GM10248 (cell line): ENCODE results near the gene PCNX3.

Experiments
- CTCF ChIA-PET: fragments of 300-600 bp; sonication (Branson Sonifier 250); formaldehyde crosslinking; extraction: SDS; loops from one replicate; lab custom pipeline; 2021; ENCODE audit warnings: antibody characterized with exemption; lab: Yijun Ruan, JAX
- POLR2A ChIA-PET: fragments of 350-650 bp; sonication (Branson Sonifier 250); formaldehyde crosslinking; extraction: SDS; loops from one replicate; lab custom pipeline; 2020; ENCODE audit warnings: antibody characterized with exemption; lab: Yijun Ruan, JAX
- DNase-seq: peaks from one replicate; pipeline ENCODE4 v3.0.0; 2012; ENCODE audit errors: extremely low spot score
- CTCF ChIP-seq: IDR thresholded peaks from 2 replicates; pipeline ENCODE4 v1.5.1; 2012; ENCODE audit warnings: mild to moderate bottlenecking, low read depth; ENCODE audit errors: extremely low read depth, missing control alignments, control extremely low read depth

PCNX3 gene

GRCh38 chr11:65615229-65615949 lies at the start of gene PCNX3:
Gene PCNX3 (plus strand): TSS chr11:65615776. CDS start chr11:65616312, 536 bp downstream.
- CTCF ChIA-PET: interaction anchor here (0.9 to 24.8 kb wide), 8 partner anchors 11 to 203 kb away, joined by 3 to 351 read pairs (median 4); partner anchors contain the start of genes EHBP1L1, FAM89B and KCNK7
- peak; percentile 100 for DNase-seq
- TF ChIP-seq CTCF: no peak
- POLR2A ChIA-PET: interaction anchor here (0.7 to 1.3 kb wide), 9 partner anchors 16 to 348 kb away, joined by 3 to 5 read pairs (median 4); partner anchors contain the start of genes CCDC85B and MALAT1

- TF ChIP-seq CTCF: no peak
- no peak for DNase-seq
- CTCF ChIA-PET: interaction anchor here (1.0 to 4.8 kb wide), 10 partner anchors 9 to 290 kb away, joined by 3 to 67 read pairs (median 10); partner anchors contain the start of genes LTBP3 and SIPA1
- POLR2A ChIA-PET: interaction anchor here (0.7 to 1.4 kb wide), 4 partner anchors 19 to 152 kb away, joined by 4 to 9 read pairs (median 6); partner anchors contain the start of gene MALAT1
These were observed 46.2 kb upstream of the PCNX3 start for GRCh38 chr11:65569164-65569972.

GRCh38 chr11:65569973-65570918 lies 45.3 kb upstream of the PCNX3 start, which contains the start of gene ZNRD2:
Gene ZNRD2 (plus strand): TSS chr11:65570477. CDS start chr11:65570492, 15 bp downstream.
- TF ChIP-seq CTCF: peak; percentile 69
- ChIA-PET POLR2A (interaction anchor here (0.6 to 1.4 kb wide), 5 partner anchors 18 to 152 kb away, joined by 4 to 9 read pairs (median 5); partner anchors contain the start of genes MALAT1 and NEAT1), CTCF (interaction anchor here (0.9 to 4.8 kb wide), 10 partner anchors 10 to 290 kb away, joined by 3 to 67 read pairs (median 9); partner anchors contain the start of genes LTBP3 and SIPA1)
- peak; percentile 96 for DNase-seq

- no peak for TF ChIP-seq CTCF
- DNase-seq: no peak
- POLR2A ChIA-PET: no interaction called here
- CTCF ChIA-PET: interaction anchor here (0.9 to 4.8 kb wide), 13 partner anchors 10 to 289 kb away, joined by 3 to 67 read pairs (median 3); partner anchors contain the start of genes CDC42EP2, LTBP3 and MUS81
These were observed 44.2 kb upstream of the PCNX3 start for GRCh38 chr11:65571420-65571819.

- DNase-seq: no peak
These were observed 43.6 kb upstream of the PCNX3 start for GRCh38 chr11:65571940-65572339.

More at GRCh38 chr11:65571940-65572339, 43.6 kb upstream of the PCNX3 start:
- peak; percentile 20 for TF ChIP-seq CTCF
- CTCF ChIA-PET: interaction anchor here (0.9 to 4.8 kb wide), 15 partner anchors 10 to 489 kb away, joined by 3 to 67 read pairs (median 3); partner anchors contain the start of genes CDC42EP2, LTBP3, MUS81 and PCNX3
- POLR2A ChIA-PET: no interaction called here
